Measurements from ENCODE around the gene AFAP1L2. TPM values are rescaled to one million over a fixed set of nuclear protein-coding genes. Genes with fewer than 3 reads are reported as not detected.

Gene AFAP1L2
- total RNA-seq, 2 donors from 2014 or later = 16.1 to 34.1 TPM

GRCh38 chr10:114256822-114257221 is 147.5 kb downstream of the AFAP1L2 start:
- Histone ChIP-seq H3K36me3 (no peaks in the 10 kb centered on the region), H3K27me3 (replicated peaks; ENCODE audit: insufficient read depth) (no peaks in the 10 kb centered on the region), H3K9me3 (no peaks in the 10 kb centered on the region), H3K4me1 (replicated peaks) (no peaks in the 10 kb centered on the region), H3K27ac (no peak overlapping the region), H3K4me3 (no peak overlapping the region)
- intact Hi-C loops (cut with DNase I) = no loop called here
- DNase-seq (ENCODE audit: low spot score) = no peak
- 71% methylated on average over 3 of the region's 3 CpGs for WGBS
- TF ChIP-seq CTCF (IDR thresholded peaks at IDR 0.05) (no peak), POLR2A (IDR thresholded peaks at IDR 0.05) (no peak), POLR2AphosphoS5 (IDR thresholded peaks at IDR 0.05) (no peak)

DNA sequence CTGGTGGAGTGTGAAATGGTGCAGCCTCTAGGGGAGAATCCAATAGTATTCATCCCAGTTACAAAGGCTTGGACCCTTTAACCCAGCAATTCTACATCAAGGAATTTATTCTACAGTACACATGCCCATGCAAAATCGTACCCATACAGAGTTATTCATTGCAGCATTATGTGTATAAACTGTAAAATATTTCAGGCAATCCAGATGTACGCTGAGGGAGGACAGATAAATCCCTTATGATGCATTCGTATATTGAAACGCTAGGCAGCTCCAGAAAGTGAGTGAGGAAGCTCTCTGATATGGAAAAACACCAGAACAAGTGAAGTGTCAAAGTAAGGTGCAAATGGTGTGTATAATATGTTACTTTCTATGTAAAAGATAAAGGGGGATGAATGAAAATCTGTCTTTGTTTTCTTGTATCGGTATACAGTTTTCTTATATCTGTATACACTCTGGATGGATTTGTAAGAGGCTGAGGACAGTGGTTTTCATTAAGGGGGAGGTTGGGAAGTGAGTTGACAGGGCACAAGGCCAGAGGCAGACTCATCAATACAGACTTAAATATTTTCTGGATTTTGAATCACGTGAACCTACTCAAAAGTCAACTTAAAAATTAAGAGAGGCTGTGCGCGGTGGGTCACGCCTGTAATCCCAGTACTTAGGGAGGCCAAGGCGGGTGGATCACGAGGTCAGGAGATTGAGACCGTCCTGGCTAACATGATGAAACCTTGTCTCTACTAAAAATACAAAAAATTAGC is 148.1 kb downstream of the AFAP1L2 start:
- H3K27me3 ChIP-seq (replicated peaks; ENCODE audit: insufficient read depth) = no peaks in the 10 kb centered on the region
- intact Hi-C loops (cut with DNase I) = no loop called here
- H3K27ac ChIP-seq = no peak overlapping the region
- DNase-seq (ENCODE audit: low spot score) = no peak
- WGBS = 84% methylated on average over 12 of the region's 12 CpGs
- no peaks in the 10 kb centered on the region for H3K4me1 ChIP-seq (replicated peaks)
- TF ChIP-seq CTCF (IDR thresholded peaks at IDR 0.05) = no peak
- H3K36me3 ChIP-seq = no peaks in the 10 kb centered on the region
- H3K9me3 ChIP-seq = no peaks in the 10 kb centered on the region
- no peak overlapping the region for H3K4me3 ChIP-seq

GRCh38 chr10:114255227-114255626 is 149.1 kb downstream of the AFAP1L2 start:
- intact Hi-C loops (cut with DNase I) = no loop called here
- no peaks in the 10 kb centered on the region for H3K36me3 ChIP-seq
- no peaks in the 10 kb centered on the region for H3K9me3 ChIP-seq
- WGBS = 100% methylated on average over 1 of the region's 1 CpG
- TF ChIP-seq POLR2A (IDR thresholded peaks at IDR 0.05) (no peak), CTCF (IDR thresholded peaks at IDR 0.05) (no peak), POLR2AphosphoS5 (IDR thresholded peaks at IDR 0.05) (no peak)
- no peak overlapping the region for H3K27ac ChIP-seq
- no peaks in the 10 kb centered on the region for H3K27me3 ChIP-seq (replicated peaks; ENCODE audit: insufficient read depth)
- DNase-seq (ENCODE audit: low spot score) = no peak
- H3K4me3 ChIP-seq = no peak overlapping the region
- no peaks in the 10 kb centered on the region for H3K4me1 ChIP-seq (replicated peaks)

DNA sequence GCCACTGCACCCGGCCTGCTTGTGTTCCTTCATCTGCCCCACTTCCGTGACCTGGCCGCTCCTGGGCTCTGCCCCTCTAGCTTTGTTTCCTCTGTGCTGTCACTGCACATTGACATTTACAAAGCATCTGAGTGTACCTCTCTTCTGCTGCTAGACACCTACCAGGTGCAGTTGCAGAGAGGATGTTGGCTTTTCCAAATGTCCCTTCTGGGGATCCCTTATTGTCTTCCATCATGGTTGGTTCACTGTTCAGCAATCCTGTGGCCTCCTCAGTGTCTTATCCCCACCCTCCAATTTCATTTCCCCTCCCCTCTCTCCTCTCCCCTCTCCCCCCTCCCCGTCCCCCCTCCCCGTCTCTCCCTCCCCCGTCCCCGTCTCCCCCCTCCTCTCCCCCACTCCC is 151.4 kb downstream of the AFAP1L2 start:
- no peak overlapping the region for H3K4me3 ChIP-seq
- H3K9me3 ChIP-seq = no peaks in the 10 kb centered on the region
- DNase-seq (ENCODE audit: low spot score) = no peak
- no peaks in the 10 kb centered on the region for H3K27me3 ChIP-seq (replicated peaks; ENCODE audit: insufficient read depth)
- intact Hi-C loops (cut with DNase I) = no loop called here
- H3K27ac ChIP-seq = no peak overlapping the region
- no peaks in the 10 kb centered on the region for H3K36me3 ChIP-seq
- TF ChIP-seq POLR2A (IDR thresholded peaks at IDR 0.05) (no peak), CTCF (IDR thresholded peaks at IDR 0.05) (no peak), POLR2AphosphoS5 (IDR thresholded peaks at IDR 0.05) (no peak)
- 100% methylated on average over 3 of the region's 7 CpGs for WGBS
- no peaks in the 10 kb centered on the region for H3K4me1 ChIP-seq (replicated peaks)

DNA sequence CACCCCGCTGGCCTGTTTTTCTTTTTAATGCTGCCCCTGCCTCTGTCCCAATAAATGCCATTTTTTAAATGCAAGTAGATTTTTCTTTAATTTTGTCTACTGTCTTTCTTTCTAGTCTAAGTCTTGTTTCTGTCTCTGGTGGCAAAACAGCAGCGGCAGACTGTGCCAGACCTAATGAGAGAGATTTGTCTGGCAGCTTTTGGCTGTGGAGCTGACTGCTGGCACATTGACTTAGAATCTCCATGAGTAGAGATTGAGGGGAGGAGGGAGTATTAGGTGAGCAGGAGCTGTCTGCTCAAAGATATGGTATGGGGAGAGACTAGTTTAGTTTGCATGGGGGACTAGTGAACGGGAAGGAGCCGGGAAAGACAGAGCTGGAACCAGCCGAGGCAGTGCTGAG is 152.2 kb downstream of the AFAP1L2 start:
- Histone ChIP-seq H3K27me3 (replicated peaks; ENCODE audit: insufficient read depth) (no peaks in the 10 kb centered on the region), H3K36me3 (no peaks in the 10 kb centered on the region), H3K4me1 (replicated peaks) (no peaks in the 10 kb centered on the region), H3K4me3 (no peak overlapping the region), H3K27ac (no peak overlapping the region), H3K9me3 (no peaks in the 10 kb centered on the region)
- 84% methylated on average over 5 of the region's 5 CpGs for WGBS
- no peak for DNase-seq (ENCODE audit: low spot score)
- TF ChIP-seq CTCF (IDR thresholded peaks at IDR 0.05) (no peak), POLR2A (IDR thresholded peaks at IDR 0.05) (no peak), POLR2AphosphoS5 (IDR thresholded peaks at IDR 0.05) (no peak)
- intact Hi-C loops (cut with DNase I) = no loop called here

All from prostate gland (tissue), 2 donors.